Measurements from ENCODE around the gene ZNF670.

DNA sequence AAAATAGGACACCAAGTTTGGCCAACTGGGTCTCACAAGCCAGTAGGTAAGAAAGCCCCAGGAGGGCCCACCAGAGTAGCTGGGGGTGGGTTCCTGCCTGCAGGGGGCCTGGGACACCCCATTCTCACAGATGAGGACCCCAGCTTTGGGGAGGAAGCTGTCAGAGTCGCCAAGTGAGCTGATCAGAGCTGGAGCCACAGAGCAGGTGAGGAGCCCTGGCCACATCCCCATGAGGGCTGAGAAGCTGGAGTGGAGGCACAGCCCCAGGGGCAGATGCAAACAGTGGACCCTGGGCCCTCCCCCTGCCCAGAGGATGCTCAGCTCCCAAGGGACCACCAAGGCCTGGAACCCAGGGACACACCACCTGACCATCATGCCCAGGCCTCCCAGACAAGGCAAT, 8.6 kb upstream of the ZNF670 start:
- TF ChIP-seq CTCF (conservative IDR thresholded peaks at IDR 0.05 in 1 of 2, IDR thresholded peaks at IDR 0.05 in 1 of 2; ENCODE audit: low read depth in 1 of 2, low read length in 2 of 2) (no peak), EZH2 (IDR thresholded peaks at IDR 0.05; ENCODE audit: low read length, missing control alignments) (no peak)

Measured in fibroblast of lung (primary cell).